Epithelial cell of prostate (primary cell): ENCODE results near the gene MMP24.
"Not testable (repeated sequence)": the region's sequence is repeated elsewhere in the genome, so short reads cannot be mapped to it uniquely, and the experiment has no call there.

Experiments
- DNase-seq: peaks from one replicate; pipeline ENCODE4 v3.0.0-alpha.2; 2011; ENCODE audit warnings: low read depth, low spot score
- H3K27ac ChIP-seq: fragments of 450-650 bp; 2 replicates; pipeline ENCODE4 v1.5.1; 2017; ENCODE audit warnings: mild to moderate bottlenecking

The MMP24 gene

GRCh38 chr20:35226126-35226883, at the start of gene MMP24:
Gene MMP24, plus strand, starts transcription at chr20:35226690. Its CDS starts 49 bp downstream, at chr20:35226739.
- no peak for DNase-seq
- no peak within 1 kb of the TSS for H3K27ac ChIP-seq

DNA sequence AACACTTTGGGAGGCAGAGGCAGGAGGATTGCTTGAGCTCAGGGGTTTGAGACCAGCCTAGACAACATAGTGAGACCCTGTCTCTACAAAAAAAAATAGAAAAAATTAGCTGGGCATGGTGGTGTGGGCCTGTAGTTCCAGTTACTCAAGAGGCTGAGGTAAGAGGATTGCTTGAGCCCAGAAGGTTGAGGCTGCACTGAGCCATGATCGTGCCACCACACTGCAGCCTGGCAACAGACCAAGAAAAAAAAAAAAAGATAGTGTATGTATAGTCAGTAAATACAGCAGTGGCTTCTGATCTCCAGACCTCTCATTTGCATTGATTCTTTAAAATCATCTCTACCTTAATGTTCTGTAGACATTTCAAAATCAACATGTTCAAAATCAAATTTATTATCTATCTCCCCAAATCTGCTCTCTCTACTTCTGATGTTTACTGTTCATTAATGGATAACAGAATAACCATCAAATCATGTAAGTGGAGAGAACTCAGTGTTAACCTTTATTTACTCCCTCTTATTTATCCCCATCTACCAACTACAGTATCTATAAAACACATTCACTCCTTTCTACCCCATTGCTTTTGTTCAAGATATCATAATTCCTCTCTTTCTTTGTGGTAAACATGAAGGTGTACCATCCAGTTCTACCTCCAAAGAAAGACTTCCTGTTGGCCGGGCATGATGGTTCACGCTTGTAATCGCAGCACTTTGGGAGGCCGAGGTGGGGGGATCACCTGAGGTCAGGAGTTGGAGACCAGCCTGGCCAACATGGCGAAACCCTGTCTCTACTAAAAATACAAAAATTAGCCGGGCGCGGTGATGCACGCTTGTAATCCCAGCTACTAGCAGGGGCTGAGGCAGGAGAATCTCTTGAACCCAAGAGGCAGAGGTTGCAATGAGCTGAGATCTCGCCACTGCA, 46.9 kb upstream of the MMP24 start:
- no peak overlapping the region for H3K27ac ChIP-seq

GRCh38 chr20:35180266-35180665, 46.2 kb upstream of the MMP24 start:
- H3K27ac ChIP-seq = no peak overlapping the region
- DNase-seq = no peak

More for the DNA sequence above, 46.9 kb upstream of the MMP24 start:
- DNase-seq = no peak

DNA sequence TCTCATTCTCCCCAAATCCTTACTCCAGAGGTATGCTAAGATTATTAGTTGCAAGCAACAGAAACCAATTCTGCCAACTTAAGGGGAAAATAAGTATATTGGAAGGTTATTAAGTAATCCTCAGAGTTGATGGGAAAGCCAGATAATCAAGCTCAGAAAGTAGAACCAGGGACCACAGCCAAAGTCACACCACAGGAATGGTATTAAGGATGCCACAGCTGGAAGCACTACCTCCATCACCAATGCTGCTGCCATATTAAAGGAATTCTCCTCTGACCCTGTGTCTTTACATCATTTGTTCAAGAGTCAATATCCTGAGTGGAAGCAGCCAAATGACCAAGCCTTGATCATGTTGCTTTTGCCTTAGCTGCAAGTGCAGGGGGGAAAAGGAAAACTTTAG, 44.8 kb upstream of the MMP24 start:
- H3K27ac ChIP-seq = no peak overlapping the region
- no peak for DNase-seq

GRCh38 chr20:35186691-35187289, 39.7 kb upstream of the MMP24 start:
- DNase-seq = not testable (repeated sequence)

GRCh38 chr20:35187584-35188190, 38.8 kb upstream of the MMP24 start:
- H3K27ac ChIP-seq = no peak overlapping the region
- DNase-seq = no peak

More at GRCh38 chr20:35186691-35187289, 39.7 kb upstream of the MMP24 start:
- not testable (repeated sequence) for H3K27ac ChIP-seq

- not testable (repeated sequence) for H3K27ac ChIP-seq, DNase-seq
Measured at GRCh38 chr20:35189223-35189622, 37.3 kb upstream of the MMP24 start.

DNA sequence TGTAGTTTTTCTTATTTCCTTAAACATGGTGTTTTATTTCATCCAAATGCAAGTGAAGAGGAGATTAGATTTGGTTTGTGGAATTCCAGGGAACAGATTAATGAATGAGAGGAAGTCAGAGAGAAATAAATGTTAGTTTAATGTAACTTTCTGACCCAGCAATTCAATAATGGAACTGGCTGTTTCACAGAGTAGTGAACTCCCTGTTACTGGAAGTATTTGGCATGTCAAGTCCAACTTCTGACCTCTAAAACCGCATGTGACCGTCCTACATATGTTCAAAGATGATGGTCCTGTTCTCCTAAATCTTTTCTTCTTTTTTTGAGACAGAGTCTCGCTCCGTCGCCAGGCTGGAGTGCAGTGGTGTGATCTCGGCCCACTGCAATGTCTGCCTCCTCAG, 35.9 kb upstream of the MMP24 start:
- H3K27ac ChIP-seq = no peak overlapping the region
- DNase-seq = no peak

DNA sequence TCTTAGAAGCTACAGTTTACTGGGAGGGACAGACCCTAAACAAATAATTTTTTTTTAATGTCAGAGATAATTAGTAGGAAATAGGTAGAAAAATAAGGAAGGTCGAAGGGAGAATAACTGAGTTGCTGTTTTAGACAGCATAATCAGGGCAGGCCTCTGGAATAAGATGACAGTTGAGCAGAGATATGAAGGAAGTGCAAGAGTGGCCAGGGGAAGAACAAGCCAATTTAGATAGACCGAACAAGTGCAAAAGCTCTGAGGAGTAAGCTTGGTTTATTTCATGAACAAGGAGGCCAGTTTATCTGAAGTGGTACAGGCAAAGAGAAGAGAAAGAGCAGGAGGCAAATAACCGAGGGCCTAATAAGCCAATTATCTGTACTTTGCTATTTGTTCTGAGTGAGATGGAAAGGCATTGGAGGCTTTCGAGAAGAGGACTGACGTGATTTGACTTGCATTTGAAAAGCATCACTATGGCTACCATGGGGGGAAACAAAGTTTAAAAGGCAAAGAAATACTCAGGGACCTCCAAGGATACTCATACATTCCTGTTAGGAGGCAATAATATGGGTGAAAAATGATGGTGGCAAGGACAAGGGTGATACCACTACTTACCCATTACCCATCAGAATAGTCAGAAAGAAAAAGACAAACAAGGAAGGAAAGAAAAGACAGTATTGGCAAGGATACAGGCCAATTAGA, 34.9 kb upstream of the MMP24 start:
- no peak overlapping the region for H3K27ac ChIP-seq
- no peak for DNase-seq

GRCh38 chr20:35192118-35192872, 34.2 kb upstream of the MMP24 start:
- H3K27ac ChIP-seq = no peak overlapping the region
- DNase-seq = peak; percentile 36

GRCh38 chr20:35193031-35193791, 33.3 kb upstream of the MMP24 start:
- not testable (repeated sequence) for DNase-seq, H3K27ac ChIP-seq

DNA sequence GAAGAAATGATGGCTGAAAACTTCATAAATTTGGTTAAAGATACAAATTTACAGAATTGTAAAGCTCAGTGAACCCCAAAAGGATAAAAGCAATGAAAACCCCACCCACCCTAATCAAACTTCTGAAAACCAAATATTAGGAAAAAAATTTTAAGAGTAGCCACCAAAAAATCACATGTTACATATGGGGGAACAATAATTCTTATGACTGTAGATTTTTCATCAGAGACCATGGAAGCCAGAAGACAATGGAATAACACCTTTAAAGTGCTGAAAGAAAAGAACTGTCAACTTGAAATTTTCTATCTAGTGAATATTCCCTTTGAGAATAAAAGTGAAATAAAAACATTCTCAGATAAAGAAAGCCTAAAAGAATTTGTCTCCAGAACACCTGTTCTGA, 30.2 kb upstream of the MMP24 start:
- no peak overlapping the region for H3K27ac ChIP-seq
- no peak for DNase-seq

- H3K27ac ChIP-seq = peak overlapping the region; percentile 74
- no peak for DNase-seq
Measured at GRCh38 chr20:35199740-35200139, 26.8 kb upstream of the MMP24 start.

DNA sequence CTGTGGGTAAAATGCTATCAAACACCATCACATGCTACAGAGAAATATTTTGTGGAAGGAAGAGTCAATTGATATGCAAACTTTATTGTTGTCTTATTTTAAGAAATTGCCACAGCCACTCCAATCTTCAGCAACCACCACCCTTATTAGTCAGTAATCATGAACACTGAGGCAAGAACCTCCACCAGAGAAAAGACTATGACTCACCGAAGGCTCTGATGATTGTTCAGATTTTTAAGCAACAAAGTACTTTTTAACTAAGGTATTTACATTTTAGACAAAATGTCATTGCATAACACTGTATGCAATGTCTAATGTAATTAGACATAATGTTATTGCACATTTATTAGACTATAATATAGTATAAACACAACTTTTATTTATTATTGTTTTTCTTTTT, 26.2 kb upstream of the MMP24 start:
- H3K27ac ChIP-seq = peak overlapping the region; percentile 74
- peak; percentile 50 for DNase-seq

DNA sequence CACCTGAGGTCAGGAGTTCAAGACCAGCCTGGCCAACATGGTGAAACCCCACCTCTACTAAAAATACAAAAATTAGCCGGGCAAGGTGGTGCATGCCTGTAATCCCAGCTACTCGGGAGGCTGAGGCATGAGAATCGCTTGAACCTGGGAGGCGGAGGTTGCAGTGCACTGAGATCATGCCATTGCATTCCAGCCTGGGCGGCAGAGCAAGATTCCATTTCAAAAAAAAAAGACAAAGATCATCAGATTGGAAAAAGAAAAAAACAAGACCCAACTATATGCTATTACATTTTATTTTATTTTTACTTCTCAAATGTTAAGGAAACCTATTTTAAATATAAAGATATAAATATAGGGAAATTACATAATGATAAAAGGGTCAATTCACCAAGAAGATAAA, 25.0 kb upstream of the MMP24 start:
- not testable (repeated sequence) for DNase-seq

GRCh38 chr20:35206802-35207201, 19.7 kb upstream of the MMP24 start:
- no peak overlapping the region for H3K27ac ChIP-seq
- no peak for DNase-seq

More for the DNA sequence above, 25.0 kb upstream of the MMP24 start:
- not testable (repeated sequence) for H3K27ac ChIP-seq

GRCh38 chr20:35207950-35208611, 18.4 kb upstream of the MMP24 start:
- peak overlapping the region; percentile 38 for H3K27ac ChIP-seq
- no peak for DNase-seq
